ENCODE data around the gene SH3BP2.

SH3BP2 gene

GRCh38 chr4:2750719-2751605 is 41.9 kb upstream of the SH3BP2 start:
- no peak for DNase-seq (ENCODE audit: low read depth)
- TF ChIP-seq POLR2A (IDR thresholded peaks at IDR 0.05; ENCODE audit: extremely low read depth, insufficient read length) (no peak), CTCF (IDR thresholded peaks at IDR 0.05; ENCODE audit: low read depth, low read length) (no peak), MYC (IDR thresholded peaks at IDR 0.05; ENCODE audit: low read depth, low read length) (no peak), MAX (IDR thresholded peaks at IDR 0.05; ENCODE audit: low read depth, low read length) (no peak)
- no peak overlapping the region for H3K4me3 ChIP-seq (ENCODE audit: low read depth, low read length)

GRCh38 chr4:2753436-2753835 is 39.4 kb upstream of the SH3BP2 start:
- TF ChIP-seq POLR2A (IDR thresholded peaks at IDR 0.05; ENCODE audit: extremely low read depth, insufficient read length) (no peak), MYC (IDR thresholded peaks at IDR 0.05; ENCODE audit: low read depth, low read length) (no peak), MAX (IDR thresholded peaks at IDR 0.05; ENCODE audit: low read depth, low read length) (no peak)

GRCh38 chr4:2754848-2755819 is 37.8 kb upstream of the SH3BP2 start:
- TF ChIP-seq POLR2A (IDR thresholded peaks at IDR 0.05; ENCODE audit: extremely low read depth, insufficient read length) (no peak), MAX (IDR thresholded peaks at IDR 0.05; ENCODE audit: low read depth, low read length) (no peak), MYC (IDR thresholded peaks at IDR 0.05; ENCODE audit: low read depth, low read length) (no peak), CTCF (IDR thresholded peaks at IDR 0.05; ENCODE audit: low read depth, low read length) (no peak)
- peak overlapping the region; percentile 64 for H3K4me3 ChIP-seq (ENCODE audit: low read depth, low read length)
- DNase-seq (ENCODE audit: low read depth), result no peak

More at GRCh38 chr4:2753436-2753835, 39.4 kb upstream of the SH3BP2 start:
- no peak overlapping the region for H3K4me3 ChIP-seq (ENCODE audit: low read depth, low read length)
- DNase-seq (ENCODE audit: low read depth), result no peak

- TF ChIP-seq CTCF (IDR thresholded peaks at IDR 0.05; ENCODE audit: low read depth, low read length) (peak; percentile 21), MYC (IDR thresholded peaks at IDR 0.05; ENCODE audit: low read depth, low read length) (peak; percentile 61), POLR2A (IDR thresholded peaks at IDR 0.05; ENCODE audit: extremely low read depth, insufficient read length) (peak; percentile 68), MAX (IDR thresholded peaks at IDR 0.05; ENCODE audit: low read depth, low read length) (peak; percentile 65; the same call in 1 of the 2 replicates)
- peak within 1 kb of the TSS; percentile 64 for H3K4me3 ChIP-seq (ENCODE audit: low read depth, low read length)
- peak; percentile 85 for DNase-seq (ENCODE audit: low read depth)
Measured at GRCh38 chr4:2755821-2756690, 36.8 kb upstream of the SH3BP2 start, which contains the start of gene TNIP2. Gene TNIP2 (minus strand): TSS chr4:2756336. CDS start chr4:2756289, 47 bp downstream.

- TF ChIP-seq POLR2A (IDR thresholded peaks at IDR 0.05; ENCODE audit: extremely low read depth, insufficient read length), result no peak
- no peak for TF ChIP-seq CTCF (IDR thresholded peaks at IDR 0.05; ENCODE audit: low read depth, low read length)
- TF ChIP-seq MAX (IDR thresholded peaks at IDR 0.05; ENCODE audit: low read depth, low read length), result no peak
- TF ChIP-seq MYC (IDR thresholded peaks at IDR 0.05; ENCODE audit: low read depth, low read length), result no peak
- no peak for DNase-seq (ENCODE audit: low read depth)
- peak overlapping the region; percentile 49 for H3K4me3 ChIP-seq (ENCODE audit: low read depth, low read length)
Measured at GRCh38 chr4:2756691-2757350, 36.1 kb upstream of the SH3BP2 start.

Measured in NB4 (cell line).